Fibroblast of skin of back (primary cell): Measurements from ENCODE around the gene TMEM126A.

Experiments used
- DNase-seq: peaks from one replicate; pipeline ENCODE4 v3.0.0-alpha.2; 2013

TMEM126A gene

GRCh38 chr11:85697747-85698146 is 50.0 kb downstream of the TMEM126A start:
- DNase-seq, result no peak

GRCh38 chr11:85698195-85698594 is 50.4 kb downstream of the TMEM126A start:
- peak; percentile 29 for DNase-seq

- no peak for DNase-seq
Observed at GRCh38 chr11:85699957-85700741, 52.4 kb downstream of the TMEM126A start.

- DNase-seq, result no peak
Observed at GRCh38 chr11:85704967-85705366, 57.2 kb downstream of the TMEM126A start.

GRCh38 chr11:85705800-85706199 is 58.0 kb downstream of the TMEM126A start:
- no peak for DNase-seq
